ENCODE results near the gene CD247.

GRCh38 chr1:167404908-167405307, 113.4 kb downstream of the CD247 start:
- TF ChIP-seq CTCF (conservative IDR thresholded peaks at IDR 0.05; ENCODE audit: low read depth, low read length) (no peak), EZH2 (IDR thresholded peaks at IDR 0.05; ENCODE audit: borderline replicate concordance, low read depth, low read length, poor library complexity, severe bottlenecking) (no peak)
